ENCODE data around the gene DNALI1.
A peak's percentile ranks its signal among the peaks of the same experiment; 100 is the strongest.

The DNALI1 gene

GRCh38 chr1:37595440-37596181, 38.9 kb downstream of the DNALI1 start, which contains the start of gene GNL2:
TSS of gene GNL2 (minus strand) at chr1:37595937. CDS start at chr1:37595822, 115 bp downstream.
- H3K4me3 ChIP-seq (ENCODE audit: low read length): peak within 1 kb of the TSS; percentile 93
- DNase-seq (ENCODE audit: low read depth, low spot score): peak; percentile 91

DNA sequence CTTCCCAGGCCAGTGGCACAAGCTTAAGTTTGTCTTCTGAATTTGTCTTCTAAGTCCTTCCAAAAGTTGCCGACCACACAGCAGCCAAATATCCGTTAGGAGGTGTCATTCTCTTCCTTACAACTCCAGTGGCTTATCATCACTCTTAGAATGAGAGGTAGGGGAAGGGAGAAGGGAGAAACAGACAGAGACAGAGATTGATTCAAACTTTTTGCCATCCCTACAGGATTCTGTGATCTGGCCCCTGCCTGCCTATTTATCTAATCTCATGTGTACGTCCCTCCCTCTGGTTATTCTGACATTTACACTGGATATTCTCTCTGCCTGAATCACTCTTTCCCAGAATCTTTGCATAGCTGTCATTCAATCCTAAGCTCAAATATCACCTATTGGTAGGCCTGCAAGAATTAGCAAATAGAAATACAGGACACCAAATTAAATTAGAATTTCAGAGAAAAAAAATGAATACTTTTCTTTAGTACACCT, 39.5 kb downstream of the DNALI1 start:
- DNase-seq (ENCODE audit: low read depth, low spot score): no peak
- H3K4me3 ChIP-seq (ENCODE audit: low read length): peak overlapping the region; percentile 93

DNA sequence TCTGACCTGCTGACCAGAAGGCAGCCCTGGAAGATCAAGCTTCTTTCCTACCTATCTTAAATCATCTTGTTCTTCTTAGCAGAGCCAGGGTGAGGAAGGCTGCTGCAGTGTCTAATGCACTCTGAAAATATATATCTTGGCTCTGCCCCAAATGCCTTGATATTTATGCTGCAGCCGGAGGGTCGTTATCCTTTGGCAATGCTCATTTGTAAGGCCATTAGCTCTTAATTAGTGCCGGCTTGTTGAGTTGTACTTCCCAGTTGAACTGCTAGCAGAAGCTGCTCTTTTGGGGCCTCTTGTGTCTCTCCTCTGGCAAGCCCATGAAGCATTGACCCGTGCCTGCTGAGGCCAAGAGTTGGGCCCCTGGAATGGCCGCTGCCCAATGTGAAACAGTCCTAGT, 43.2 kb downstream of the DNALI1 start:
- no peak for DNase-seq (ENCODE audit: low read depth, low spot score)
- no peak overlapping the region for H3K4me3 ChIP-seq (ENCODE audit: low read length)

GRCh38 chr1:37601441-37601840, 44.7 kb downstream of the DNALI1 start:
- no peak overlapping the region for H3K4me3 ChIP-seq (ENCODE audit: low read length)
- no peak for DNase-seq (ENCODE audit: low read depth, low spot score)

GRCh38 chr1:37602750-37603694, 46.3 kb downstream of the DNALI1 start:
- no peak for DNase-seq (ENCODE audit: low read depth, low spot score)
- H3K4me3 ChIP-seq (ENCODE audit: low read length): no peak overlapping the region

DNA sequence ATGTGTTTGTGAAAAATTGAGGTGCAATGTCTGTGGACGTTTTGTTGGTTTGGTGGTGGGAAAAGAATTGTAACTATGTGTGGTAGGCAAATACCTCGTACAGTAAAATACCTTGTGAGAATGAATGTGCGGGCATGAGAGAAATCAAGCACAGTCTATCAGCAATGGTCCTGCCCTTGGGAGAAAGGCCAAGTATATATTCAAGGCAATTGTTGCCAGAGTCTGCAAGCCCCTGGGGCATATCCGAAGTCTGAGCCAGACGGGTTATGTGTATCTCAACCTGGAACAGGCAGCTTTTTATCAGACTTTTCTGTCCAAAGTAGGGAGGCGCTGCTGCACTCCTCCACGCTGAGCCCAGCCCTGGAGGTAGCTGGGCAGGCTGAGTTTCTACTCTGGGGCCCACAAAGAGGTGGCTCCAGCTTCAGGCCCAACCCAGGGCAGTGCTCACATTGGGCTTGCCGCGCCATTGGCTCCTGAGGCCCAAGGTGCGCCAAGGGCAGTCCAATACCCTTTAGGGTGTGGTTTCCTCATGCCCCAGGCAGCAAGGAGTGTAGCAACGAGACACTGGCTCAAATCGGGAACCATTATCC, 48.4 kb downstream of the DNALI1 start:
- no peak overlapping the region for H3K4me3 ChIP-seq (ENCODE audit: low read length)
- no peak for DNase-seq (ENCODE audit: low read depth, low spot score)

DNA sequence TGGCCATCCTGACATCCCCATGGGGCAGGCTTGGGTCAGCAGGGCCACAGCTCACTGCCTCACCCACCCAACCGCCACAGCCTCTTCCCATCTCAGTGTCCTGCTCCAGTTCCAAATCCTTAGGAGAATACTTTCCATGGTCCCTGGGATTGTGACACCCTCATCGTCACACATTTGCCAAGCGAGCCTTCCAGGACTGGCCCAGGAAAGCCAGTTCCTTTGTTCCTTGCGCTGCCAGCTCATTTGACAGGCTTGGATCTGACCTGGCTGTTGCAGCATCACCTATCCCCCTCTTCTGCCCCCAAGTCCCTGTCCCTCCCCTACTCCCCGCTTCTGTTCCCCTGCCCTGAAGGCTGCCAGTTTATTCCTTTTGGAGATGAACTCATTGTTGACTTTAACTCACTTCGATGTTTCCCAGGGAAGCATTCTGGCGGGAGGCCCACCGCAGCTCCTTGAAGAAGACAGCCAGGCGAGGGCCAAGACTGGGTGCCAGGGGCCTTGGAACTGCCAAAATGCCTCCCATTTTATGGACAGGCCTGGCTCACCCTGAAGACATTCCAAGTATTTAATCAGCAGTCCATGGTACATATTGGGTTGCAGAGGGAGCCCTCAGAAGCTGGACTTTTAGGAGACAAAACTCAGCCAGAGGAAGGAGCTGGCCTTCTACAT, 49.2 kb downstream of the DNALI1 start:
- DNase-seq (ENCODE audit: low read depth, low spot score): no peak
- H3K4me3 ChIP-seq (ENCODE audit: low read length): no peak overlapping the region

DNA sequence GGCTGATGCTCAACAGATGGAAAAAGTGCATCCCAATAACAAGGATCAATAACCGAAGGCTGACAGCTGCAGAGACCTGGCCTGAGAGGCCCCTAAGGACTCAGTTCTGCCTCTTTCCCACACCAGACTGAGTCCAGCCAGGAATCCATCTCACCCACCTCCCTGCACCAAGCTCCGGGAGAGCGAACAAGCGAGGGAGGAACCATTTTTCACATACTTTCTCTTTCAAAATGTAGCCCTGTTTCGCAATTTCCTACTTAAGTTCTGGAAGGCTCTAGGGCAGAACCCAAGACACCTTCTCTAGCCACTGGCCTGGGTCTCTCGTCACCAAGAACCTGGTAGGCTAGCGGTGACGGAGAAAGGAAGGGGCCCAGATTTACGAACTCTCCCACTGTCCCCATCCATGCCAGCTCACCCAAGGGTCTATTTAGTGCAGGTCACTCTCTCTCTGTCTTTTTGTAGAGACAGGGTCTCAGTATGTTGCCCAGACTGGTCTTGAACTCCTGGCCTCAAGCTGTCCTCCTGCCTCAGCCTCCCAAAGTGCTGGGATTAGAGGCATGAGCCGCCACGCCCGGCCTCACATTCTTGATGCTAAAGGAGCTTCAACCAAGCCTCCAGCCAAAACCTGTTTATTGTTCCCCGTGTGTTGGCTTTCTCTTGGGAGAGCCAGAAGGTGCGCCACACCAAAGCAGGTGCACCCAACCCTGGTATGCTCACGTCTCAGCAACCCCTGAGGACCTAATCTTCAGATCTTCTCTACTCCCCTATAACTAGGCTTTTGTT, 49.9 kb downstream of the DNALI1 start:
- H3K4me3 ChIP-seq (ENCODE audit: low read length): no peak overlapping the region

DNA sequence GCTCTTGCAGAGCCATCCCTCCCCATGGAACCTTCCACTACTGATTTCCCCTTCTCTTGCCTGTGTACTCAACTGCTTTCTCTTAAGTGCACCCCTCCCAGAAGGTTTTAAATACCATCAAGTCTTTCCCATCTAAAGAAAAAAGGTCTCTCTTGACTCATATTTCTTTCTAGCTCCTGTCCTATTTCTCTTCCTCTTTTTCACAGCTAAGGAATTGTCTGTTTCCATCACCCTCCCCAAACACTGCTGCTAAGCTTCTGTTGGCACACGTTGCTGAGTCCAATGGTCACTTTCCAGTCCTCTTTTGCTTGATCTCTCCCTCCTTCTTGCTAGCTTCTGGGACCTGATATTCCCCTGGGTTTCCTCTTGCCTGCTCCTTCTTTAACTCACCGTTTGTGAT, 52.3 kb downstream of the DNALI1 start:
- DNase-seq (ENCODE audit: low read depth, low spot score): no peak
- no peak overlapping the region for H3K4me3 ChIP-seq (ENCODE audit: low read length)

More for the DNA sequence above, 49.9 kb downstream of the DNALI1 start:
- no peak for DNase-seq (ENCODE audit: low read depth, low spot score)

- no peak overlapping the region for H3K4me3 ChIP-seq (ENCODE audit: low read length)
- DNase-seq (ENCODE audit: low read depth, low spot score): no peak
These were observed 53.3 kb downstream of the DNALI1 start for GRCh38 chr1:37609994-37610393.

DNA sequence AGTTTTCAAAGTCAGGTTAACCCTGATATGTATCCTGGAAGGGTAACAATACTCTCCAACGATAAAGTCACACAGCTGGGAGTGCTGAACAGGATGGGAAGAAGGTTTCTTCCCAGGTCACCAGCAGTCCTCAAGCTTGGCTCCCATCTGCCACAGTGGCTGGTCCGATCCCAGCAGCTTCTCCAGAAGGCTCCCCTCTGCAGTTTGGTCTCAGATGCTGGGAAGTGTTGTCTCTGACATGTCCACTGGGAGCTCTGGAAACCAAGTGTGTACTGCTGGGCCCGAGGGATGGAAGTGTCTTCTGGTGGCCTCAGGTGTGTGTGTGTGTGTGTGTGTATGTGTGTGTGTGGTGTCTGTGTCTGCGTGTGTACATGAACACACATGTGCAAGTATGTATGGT, 55.4 kb downstream of the DNALI1 start:
- no peak overlapping the region for H3K4me3 ChIP-seq (ENCODE audit: low read length)
- no peak for DNase-seq (ENCODE audit: low read depth, low spot score)

DNA sequence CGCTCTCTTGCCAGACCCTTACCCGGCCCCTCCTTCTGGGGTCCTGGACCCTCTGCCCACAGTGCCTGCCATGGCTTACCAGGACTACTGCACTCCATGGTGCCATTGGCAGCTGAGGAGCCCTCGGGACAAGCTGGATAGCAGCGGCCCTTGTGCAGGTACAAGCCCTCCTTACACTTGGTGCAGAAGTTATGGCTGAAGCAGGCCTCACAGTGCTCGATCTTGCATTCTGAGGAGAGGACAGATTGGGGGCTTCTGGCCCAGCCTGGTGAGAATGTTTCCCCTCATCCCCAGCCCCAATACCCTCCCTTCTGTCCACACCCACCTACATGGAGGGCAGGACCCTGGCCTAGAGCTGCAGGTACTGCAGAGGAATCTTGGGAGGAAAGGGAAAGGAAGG, 57.4 kb downstream of the DNALI1 start:
- no peak for DNase-seq (ENCODE audit: low read depth, low spot score)
- no peak overlapping the region for H3K4me3 ChIP-seq (ENCODE audit: low read length)

DNA sequence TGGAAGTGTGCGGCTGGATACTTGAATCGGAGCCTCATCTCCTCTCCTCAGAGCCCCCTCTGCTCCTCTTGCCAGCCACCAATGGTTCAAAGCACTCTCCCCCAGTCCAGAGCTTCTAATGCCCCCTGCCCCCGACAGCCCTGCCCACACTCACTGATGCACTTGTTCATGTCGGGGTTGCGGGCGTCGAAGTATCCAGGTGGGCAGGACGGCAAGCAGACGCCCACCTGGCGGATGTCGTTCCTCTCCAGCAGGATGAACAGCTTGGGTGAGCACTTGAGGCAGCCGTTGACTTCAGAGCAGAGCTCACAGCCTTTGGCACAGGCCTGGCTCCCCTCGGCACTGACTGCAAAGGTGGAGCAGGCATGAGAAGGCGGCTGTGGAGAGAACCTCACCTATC, 59.6 kb downstream of the DNALI1 start:
- no peak overlapping the region for H3K4me3 ChIP-seq (ENCODE audit: low read length)
- no peak for DNase-seq (ENCODE audit: low read depth, low spot score)

Data from Jurkat, Clone E6-1 (cell line).